HEK293T (cell line): ENCODE measurements around the gene OR6C70.

Experiments
- BHLHE40 ChIP-seq: fragments of 450-650 bp; IDR thresholded peaks from 2 replicates; pipeline ENCODE4 v1.6.1; 2016; ENCODE audit warnings: mild to moderate bottlenecking, moderate library complexity, borderline replicate concordance
- ELF4 ChIP-seq: fragments of 450-650 bp; IDR thresholded peaks from 2 replicates; pipeline ENCODE4 v1.6.1; 2017; ENCODE audit warnings: antibody characterized with exemption
- FOXA1 ChIP-seq: fragments of 450-650 bp; IDR thresholded peaks from 2 replicates; pipeline ENCODE4 v1.6.1; 2016; ENCODE audit warnings: mild to moderate bottlenecking
- FOXM1 ChIP-seq: fragments of 450-650 bp; IDR thresholded peaks from 2 replicates; pipeline ENCODE4 v1.6.1; 2017; ENCODE audit warnings: mild to moderate bottlenecking, borderline replicate concordance
- HDGF ChIP-seq: fragments of 450-650 bp; IDR thresholded peaks from 2 replicates; pipeline ENCODE4 v1.6.1; 2017; ENCODE audit warnings: antibody characterized with exemption, borderline replicate concordance
- SUZ12 ChIP-seq: fragments of 450-650 bp; IDR thresholded peaks from 2 replicates; pipeline ENCODE4 v1.6.1; 2016; ENCODE audit warnings: mild to moderate bottlenecking

- no peak for TF ChIP-seq SUZ12
- no peak for TF ChIP-seq ELF4
- no peak for TF ChIP-seq HDGF
- no peak for TF ChIP-seq FOXM1
- TF ChIP-seq BHLHE40, result no peak
- no peak for TF ChIP-seq FOXA1
Measured at GRCh38 chr12:55443776-55444175, 26.2 kb downstream of the OR6C70 start, which contains the start of gene OR6C2.
